DOHH2 (cell line): ENCODE measurements around the gene LIN54.

Experiments used
- H3F3A ChIP-seq: fragments of 200-600 bp; sonication (generic), shearing (Covaris generic); 2 replicates; pipeline ENCODE4 v1.6.0; 2016; ENCODE audit warnings: antibody characterized with exemption, mild to moderate bottlenecking; ENCODE audit not compliant: control insufficient read depth, insufficient read depth
- H3K27ac ChIP-seq: fragments of 200-600 bp; sonication (generic); 2 replicates; pipeline ENCODE4 v1.5.1; 2014; ENCODE audit warnings: low read depth, mild to moderate bottlenecking, low read length, moderate library complexity
- H3K27me3 ChIP-seq: fragments of 200-600 bp; sonication (generic); 2 replicates; pipeline ENCODE4 v1.6.1; 2014; ENCODE audit warnings: mild to moderate bottlenecking, low read length, mixed read lengths; ENCODE audit not compliant: control insufficient read depth
- H3K36me3 ChIP-seq: fragments of 200-600 bp; sonication (generic); 2 replicates; pipeline ENCODE4 v1.6.1; 2014; ENCODE audit warnings: mild to moderate bottlenecking, low read length, moderate library complexity, mixed read lengths; ENCODE audit not compliant: control insufficient read depth
- H3K4me1 ChIP-seq: fragments of 200-600 bp; sonication (generic); 2 replicates; pipeline ENCODE4 v1.6.1; 2014; ENCODE audit warnings: mild to moderate bottlenecking, low read length, mixed read lengths; ENCODE audit not compliant: control insufficient read depth
- H3K4me2 ChIP-seq: fragments of 200-600 bp; sonication (generic); 2 replicates; pipeline ENCODE4 v1.6.0; 2014; ENCODE audit warnings: mild to moderate bottlenecking, low read length, moderate library complexity
- H3K4me3 ChIP-seq: fragments of 200-600 bp; sonication (generic); 2 replicates; pipeline ENCODE4 v1.5.1; 2014; ENCODE audit warnings: mild to moderate bottlenecking, low read length, mixed read lengths
- H3K79me2 ChIP-seq: fragments of 200-600 bp; sonication (generic); 2 replicates; pipeline ENCODE4 v1.6.1; 2014; ENCODE audit warnings: mild to moderate bottlenecking, low read length, mixed read lengths; ENCODE audit not compliant: control insufficient read depth
- H3K9me2 ChIP-seq: fragments of 200-600 bp; sonication (generic); replicated peaks from 2 replicates; pipeline ENCODE4 v1.6.1; 2014; ENCODE audit warnings: mild to moderate bottlenecking, low read length, mixed read lengths; ENCODE audit not compliant: control insufficient read depth
- H3K9me3 ChIP-seq: fragments of 200-600 bp; sonication (generic); 2 replicates; pipeline ENCODE4 v1.6.1; 2014; ENCODE audit warnings: antibody characterized with exemption, low read length, mixed read lengths; ENCODE audit not compliant: control insufficient read depth, insufficient read depth
- H4K20me1 ChIP-seq: fragments of 200-600 bp; sonication (generic); 2 replicates; pipeline ENCODE4 v1.6.0; 2014; ENCODE audit warnings: low read depth, mild to moderate bottlenecking, antibody characterized with exemption, low read length, moderate library complexity; ENCODE audit not compliant: control insufficient read depth, insufficient read depth
- CTCF ChIP-seq: fragments of 200-600 bp; sonication (generic); IDR thresholded peaks from one replicate; pipeline ENCODE4 v1.5.1; 2014; ENCODE audit warnings: antibody characterized with exemption, mild to moderate bottlenecking, low read depth, low read length; ENCODE audit not compliant: poor library complexity, severe bottlenecking
- EZH2phosphoT487 ChIP-seq: fragments of 200-600 bp; sonication (generic); IDR thresholded peaks from 2 replicates; pipeline ENCODE4 v1.6.1; 2017; ENCODE audit warnings: borderline replicate concordance, mild to moderate bottlenecking, antibody characterized with exemption, low read length, moderate library complexity, mixed read lengths

Gene LIN54

GRCh38 chr4:82900066-82900410 is 110.6 kb downstream of the LIN54 start:
- peak overlapping the region; percentile 79 for H3K4me3 ChIP-seq
- peaks cover 36% of the 10 kb centered on the region for H3K4me1 ChIP-seq
- H3K27ac ChIP-seq: peak overlapping the region; percentile 88
- peaks cover 18% of the 10 kb centered on the region for H4K20me1 ChIP-seq
- no peaks in the 10 kb centered on the region for H3K27me3 ChIP-seq
- H3K36me3 ChIP-seq: peaks cover 50% of the 10 kb centered on the region
- H3K9me2 ChIP-seq: no peaks in the 10 kb centered on the region
- H3F3A ChIP-seq: peaks cover 31% of the 10 kb centered on the region
- no peak for TF ChIP-seq EZH2phosphoT487
- TF ChIP-seq CTCF: no peak
- H3K4me2 ChIP-seq: peak overlapping the region; percentile 90
- H3K9me3 ChIP-seq: no peaks in the 10 kb centered on the region
- H3K79me2 ChIP-seq: peaks cover 75% of the 10 kb centered on the region

GRCh38 chr4:82899374-82900065 is 111.1 kb downstream of the LIN54 start:
- H3K79me2 ChIP-seq: peaks cover 80% of the 10 kb centered on the region
- peaks cover 18% of the 10 kb centered on the region for H4K20me1 ChIP-seq
- no peaks in the 10 kb centered on the region for H3K9me2 ChIP-seq
- peak overlapping the region; percentile 79 for H3K4me3 ChIP-seq
- no peaks in the 10 kb centered on the region for H3K27me3 ChIP-seq
- H3F3A ChIP-seq: peaks cover 36% of the 10 kb centered on the region
- peaks cover 35% of the 10 kb centered on the region for H3K4me1 ChIP-seq
- H3K4me2 ChIP-seq: peak overlapping the region; percentile 90
- no peak for TF ChIP-seq CTCF
- no peak for TF ChIP-seq EZH2phosphoT487
- peak overlapping the region; percentile 88 for H3K27ac ChIP-seq
- H3K9me3 ChIP-seq: no peaks in the 10 kb centered on the region
- H3K36me3 ChIP-seq: peaks cover 55% of the 10 kb centered on the region

- TF ChIP-seq EZH2phosphoT487: no peak
- peak; percentile 86 for TF ChIP-seq CTCF
- peaks cover 44% of the 10 kb centered on the region for H3K4me1 ChIP-seq
- H3F3A ChIP-seq: peaks cover 45% of the 10 kb centered on the region
- H3K4me2 ChIP-seq: peak overlapping the region; percentile 90
- no peaks in the 10 kb centered on the region for H3K9me2 ChIP-seq
- H3K27ac ChIP-seq: peak overlapping the region; percentile 88
- H3K9me3 ChIP-seq: no peaks in the 10 kb centered on the region
- H3K36me3 ChIP-seq: peaks cover 64% of the 10 kb centered on the region
- peaks cover 89% of the 10 kb centered on the region for H3K79me2 ChIP-seq
- peak overlapping the region; percentile 79 for H3K4me3 ChIP-seq
- H3K27me3 ChIP-seq: no peaks in the 10 kb centered on the region
- H4K20me1 ChIP-seq: peaks cover 23% of the 10 kb centered on the region
Observed at GRCh38 chr4:82898322-82899243, 112.0 kb downstream of the LIN54 start.
